GM19452 (cell line): ENCODE results near the gene ZSCAN10.

Source experiments
- ATAC-seq: cut with Tn5 transposase; IDR thresholded peaks from one replicate; pipeline ENCODE4 v1.9.1; 2021; ENCODE audit not compliant: unreplicated experiment

The ZSCAN10 gene

DNA sequence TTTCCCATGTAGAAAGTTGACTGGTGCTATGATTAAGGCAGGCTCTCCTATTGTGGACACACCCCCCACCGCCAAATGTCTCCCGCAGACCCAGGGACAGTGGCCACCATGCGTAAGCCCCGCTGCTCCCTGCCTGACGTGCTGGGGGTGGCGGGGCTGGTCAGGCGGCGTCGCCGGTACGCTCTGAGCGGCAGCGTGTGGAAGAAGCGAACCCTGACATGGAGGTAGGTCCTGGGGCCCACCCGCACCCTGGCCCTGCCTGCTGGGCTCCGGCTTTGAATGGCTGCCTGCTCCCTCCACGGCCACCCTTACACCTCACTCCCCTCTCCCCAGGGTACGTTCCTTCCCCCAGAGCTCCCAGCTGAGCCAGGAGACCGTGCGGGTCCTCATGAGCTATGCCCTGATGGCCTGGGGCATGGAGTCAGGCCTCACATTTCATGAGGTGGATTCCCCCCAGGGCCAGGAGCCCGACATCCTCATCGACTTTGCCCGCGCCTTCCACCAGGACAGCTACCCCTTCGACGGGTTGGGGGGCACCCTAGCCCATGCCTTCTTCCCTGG lies 49.1 kb downstream of the ZSCAN10 start:
- ATAC-seq: no peak

DNA sequence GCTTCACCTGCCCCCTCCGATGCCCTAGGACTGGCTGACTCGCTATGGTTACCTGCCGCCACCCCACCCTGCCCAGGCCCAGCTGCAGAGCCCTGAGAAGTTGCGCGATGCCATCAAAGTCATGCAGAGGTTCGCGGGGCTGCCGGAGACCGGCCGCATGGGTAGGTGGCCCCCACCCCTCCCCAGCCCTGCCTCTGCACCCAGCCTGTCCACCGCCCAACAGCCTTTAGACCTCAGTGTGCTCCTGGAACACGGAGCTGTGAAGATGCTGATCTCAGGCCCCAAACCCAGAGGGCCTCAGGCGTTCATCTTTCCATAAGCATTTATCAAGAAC lies 51.7 kb downstream of the ZSCAN10 start:
- ATAC-seq: no peak

DNA sequence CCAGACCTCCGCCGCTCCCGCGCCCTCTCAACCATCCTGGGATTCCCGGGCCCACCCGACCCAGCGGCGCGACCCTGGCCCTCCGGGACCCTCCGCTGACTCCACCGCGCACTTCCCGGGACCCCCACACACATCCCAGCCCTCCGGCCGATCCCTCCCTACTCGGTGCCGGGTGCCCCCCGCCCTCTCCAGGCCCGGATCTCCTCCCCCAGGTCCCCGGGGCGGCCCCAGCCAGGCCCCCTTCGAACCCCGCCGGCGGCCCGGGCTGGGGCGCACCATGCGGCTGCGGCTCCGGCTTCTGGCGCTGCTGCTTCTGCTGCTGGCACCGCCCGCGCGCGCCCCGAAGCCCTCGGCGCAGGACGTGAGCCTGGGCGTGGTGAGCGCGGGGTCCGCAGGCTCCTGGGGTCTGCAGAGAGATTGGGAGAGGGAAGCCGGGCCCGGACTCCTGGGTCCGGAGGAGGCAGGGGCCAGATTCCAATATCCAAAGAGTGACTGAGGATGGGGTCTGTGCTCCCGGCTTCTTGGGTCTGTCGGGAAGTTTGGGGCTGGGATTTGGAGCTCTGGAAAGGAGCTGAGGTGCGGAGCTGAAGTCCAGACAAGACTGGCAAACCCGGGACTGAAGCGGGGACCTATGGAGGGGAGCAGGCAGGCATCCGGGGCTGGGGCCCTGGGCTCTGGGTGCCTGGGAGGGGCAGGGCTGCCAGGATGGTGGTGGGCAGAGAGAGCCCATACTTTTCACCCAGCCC lies 52.3 kb downstream of the ZSCAN10 start:
- ATAC-seq: no peak

- ATAC-seq: no peak
These were observed 53.1 kb downstream of the ZSCAN10 start, which contains the start of gene MMP25 for GRCh38 chr16:3045758-3046640. Gene MMP25, plus strand, starts transcription at chr16:3046561. Its CDS starts 357 bp downstream, at chr16:3046918.

GRCh38 chr16:3044708-3045107 lies 54.4 kb downstream of the ZSCAN10 start:
- ATAC-seq: no peak

DNA sequence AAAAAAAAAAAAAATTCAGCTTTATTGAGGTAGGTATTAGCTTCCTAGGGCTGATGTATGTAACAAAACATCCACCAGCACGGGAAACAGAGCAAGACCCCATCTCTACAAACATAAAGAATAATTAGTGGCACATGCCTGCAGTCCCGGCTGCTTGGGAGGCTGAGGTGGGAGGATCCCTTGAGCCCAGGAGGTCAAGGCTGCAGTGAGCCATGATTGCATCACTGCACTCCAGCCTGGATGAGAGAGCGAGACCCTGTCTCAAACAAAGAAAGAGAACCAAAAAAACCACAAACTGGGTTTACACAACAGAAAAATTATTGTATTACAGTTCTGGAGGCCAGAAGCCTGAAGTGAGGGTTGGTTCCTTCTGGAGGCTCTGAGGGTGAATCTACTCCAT lies 56.7 kb downstream of the ZSCAN10 start:
- ATAC-seq: no peak

DNA sequence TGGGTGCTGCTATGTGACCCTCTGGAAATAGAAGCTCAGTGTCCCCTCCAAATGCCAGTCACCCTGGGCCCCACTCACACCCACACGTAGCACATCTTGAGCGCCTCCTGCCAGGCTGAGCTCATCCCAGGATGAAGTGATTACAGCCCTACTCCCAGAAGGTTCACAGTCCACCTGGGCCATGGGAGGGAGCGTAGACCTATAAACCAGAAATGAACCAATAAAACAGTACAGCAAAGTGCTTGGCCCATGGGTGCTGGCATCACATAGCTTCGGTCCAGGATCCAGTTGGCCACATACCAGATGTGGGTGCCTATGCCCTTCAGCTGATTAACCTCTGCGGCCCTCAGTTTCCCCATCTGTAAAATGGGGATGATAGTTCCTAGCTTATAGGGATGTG lies 60.2 kb downstream of the ZSCAN10 start:
- no peak for ATAC-seq
